LNCAP (cell line): ENCODE results near the gene USP35.

Experiments used
- TF ChIP-seq, protein P1 (sequence below): fragments of 450-650 bp; IDR thresholded peaks from 2 replicates; pipeline ENCODE4 v1.5.1; 2017; ENCODE audit warnings: mild to moderate bottlenecking

USP35 gene

DNA sequence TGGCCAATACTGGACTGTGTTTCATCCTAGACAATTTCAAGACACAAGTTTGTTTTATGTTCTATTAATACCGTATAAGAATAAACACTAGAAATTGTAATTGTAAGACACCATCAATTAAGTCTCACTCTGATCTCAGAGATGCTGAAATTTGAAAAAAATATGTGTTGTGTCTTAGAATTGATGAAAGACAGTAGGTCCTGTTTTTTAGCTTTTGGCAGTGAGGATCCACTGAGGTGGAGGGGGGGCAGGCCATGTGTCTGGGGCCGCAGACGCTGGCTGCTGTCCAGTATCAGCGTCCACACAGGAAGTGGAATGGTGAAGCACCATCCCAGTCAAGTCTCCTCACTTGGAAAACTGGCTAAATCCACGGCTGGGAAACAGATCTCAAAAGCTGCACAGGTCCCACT is 26.8 kb upstream of the USP35 start:
- TF ChIP-seq, protein P1, sequence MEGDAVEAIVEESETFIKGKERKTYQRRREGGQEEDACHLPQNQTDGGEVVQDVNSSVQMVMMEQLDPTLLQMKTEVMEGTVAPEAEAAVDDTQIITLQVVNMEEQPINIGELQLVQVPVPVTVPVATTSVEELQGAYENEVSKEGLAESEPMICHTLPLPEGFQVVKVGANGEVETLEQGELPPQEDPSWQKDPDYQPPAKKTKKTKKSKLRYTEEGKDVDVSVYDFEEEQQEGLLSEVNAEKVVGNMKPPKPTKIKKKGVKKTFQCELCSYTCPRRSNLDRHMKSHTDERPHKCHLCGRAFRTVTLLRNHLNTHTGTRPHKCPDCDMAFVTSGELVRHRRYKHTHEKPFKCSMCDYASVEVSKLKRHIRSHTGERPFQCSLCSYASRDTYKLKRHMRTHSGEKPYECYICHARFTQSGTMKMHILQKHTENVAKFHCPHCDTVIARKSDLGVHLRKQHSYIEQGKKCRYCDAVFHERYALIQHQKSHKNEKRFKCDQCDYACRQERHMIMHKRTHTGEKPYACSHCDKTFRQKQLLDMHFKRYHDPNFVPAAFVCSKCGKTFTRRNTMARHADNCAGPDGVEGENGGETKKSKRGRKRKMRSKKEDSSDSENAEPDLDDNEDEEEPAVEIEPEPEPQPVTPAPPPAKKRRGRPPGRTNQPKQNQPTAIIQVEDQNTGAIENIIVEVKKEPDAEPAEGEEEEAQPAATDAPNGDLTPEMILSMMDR = no peak

DNA sequence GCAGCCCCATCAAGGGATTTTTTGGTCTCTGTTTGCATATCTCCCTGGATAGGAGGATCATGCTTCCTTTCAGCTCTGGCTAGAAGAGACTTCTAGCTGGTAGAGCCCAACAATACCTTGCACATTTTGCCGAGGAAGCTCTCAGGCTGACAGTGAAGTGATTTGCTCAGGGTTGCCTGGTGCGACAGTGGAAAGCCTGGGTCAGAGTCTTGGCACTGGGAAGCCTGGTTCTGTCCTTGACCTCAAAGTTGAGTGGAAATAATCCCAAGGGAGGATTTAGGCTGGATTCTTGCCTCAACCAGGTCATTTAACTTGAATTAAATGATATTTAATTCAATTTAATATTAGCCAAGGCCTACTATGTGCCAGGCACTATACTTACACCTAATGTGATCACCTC is 24.9 kb upstream of the USP35 start:
- TF ChIP-seq, protein P1 = no peak

DNA sequence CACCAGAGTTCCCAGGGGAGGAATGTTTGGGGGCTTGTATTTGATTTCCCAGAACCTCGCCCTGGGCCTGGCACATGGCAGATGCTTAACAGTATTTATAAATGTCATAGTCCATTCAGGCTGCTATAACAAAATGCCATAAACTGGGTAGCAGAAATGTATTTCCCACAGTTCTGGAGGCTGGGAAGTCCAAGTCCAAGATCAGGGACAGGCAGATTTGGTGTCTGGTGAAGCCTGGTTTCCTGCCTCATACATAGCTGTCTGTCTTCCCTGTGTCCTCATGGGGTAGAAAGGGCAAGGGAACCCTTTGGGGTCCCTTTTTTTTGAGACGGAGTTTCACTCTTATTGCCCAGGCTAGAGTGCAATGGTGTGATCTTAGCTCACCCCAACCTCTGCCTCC is 24.2 kb upstream of the USP35 start:
- TF ChIP-seq, protein P1 = no peak

DNA sequence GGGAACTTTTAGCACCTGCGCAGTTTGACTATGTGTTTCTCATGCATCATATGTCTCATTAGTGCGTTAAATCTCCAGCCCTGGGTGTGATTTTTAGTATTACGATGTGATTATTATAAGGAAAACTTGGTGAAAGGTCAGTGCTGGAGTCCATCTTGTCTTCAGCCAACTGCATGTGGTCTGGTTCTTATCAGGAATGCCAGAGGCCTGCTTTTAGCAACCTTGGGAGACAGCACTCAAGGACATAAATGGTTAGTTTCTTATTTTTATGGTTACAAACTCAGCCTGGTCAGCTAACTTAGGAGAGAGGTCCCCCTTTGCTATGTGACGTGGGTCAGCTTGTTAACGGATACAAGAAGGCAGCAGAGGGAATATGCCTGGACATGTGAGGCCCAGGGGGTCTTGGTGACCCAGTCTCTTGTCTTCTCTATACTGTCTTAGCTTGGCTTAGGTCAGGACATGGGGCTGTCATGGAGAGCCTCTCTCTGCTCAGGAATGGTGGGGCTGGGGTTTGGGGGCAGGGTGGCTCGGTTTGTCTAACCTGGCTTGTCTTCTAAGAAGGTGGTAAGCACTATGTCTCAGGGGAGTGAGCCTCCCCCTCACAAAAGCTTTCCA is 21.8 kb upstream of the USP35 start:
- TF ChIP-seq, protein P1 = no peak

DNA sequence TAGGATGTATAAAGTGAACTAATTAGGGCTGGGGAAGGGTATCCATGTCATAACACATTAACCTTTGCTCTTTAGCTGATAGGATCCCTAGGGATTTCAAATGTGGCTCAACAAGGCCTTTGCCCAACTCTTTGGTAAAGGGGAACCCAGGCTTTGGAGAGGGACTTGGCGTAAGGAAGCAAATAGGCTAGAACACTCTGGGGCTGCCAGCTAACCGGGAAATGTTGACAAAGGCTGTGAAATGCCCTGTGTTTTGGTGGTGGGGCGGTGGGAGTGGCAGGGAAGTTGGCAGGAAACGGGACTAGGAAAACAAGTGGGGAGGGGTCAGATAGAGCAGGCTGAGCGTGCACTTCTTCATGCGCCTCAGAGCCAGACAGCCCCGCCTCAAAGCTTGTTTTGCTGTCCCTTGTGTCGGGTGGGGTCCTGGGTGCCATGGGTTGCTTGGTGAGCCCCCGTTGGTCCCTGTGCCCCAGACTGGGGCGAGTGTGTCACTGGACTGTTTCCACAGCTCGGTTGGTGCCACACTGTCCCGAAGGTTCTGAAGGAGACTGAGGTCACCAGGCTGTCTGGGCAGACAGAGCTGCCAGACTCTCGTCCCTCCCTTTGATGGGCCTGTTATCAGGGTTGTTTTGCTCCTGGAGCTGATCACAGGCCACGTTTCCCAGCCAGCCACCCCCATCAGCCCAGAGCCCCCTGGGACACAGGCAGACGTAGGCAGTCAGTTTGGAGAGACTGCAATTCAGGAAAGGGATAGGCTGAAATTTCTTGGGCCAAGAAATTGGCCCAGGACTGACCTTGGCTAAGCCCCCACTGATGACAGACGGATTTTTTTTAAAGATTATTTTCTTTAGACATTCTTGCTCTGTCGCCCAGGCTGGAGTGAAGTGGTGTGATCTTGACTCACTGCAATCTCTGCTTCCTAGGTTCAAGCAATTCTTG is 19.9 kb upstream of the USP35 start:
- TF ChIP-seq, protein P1 = no peak

DNA sequence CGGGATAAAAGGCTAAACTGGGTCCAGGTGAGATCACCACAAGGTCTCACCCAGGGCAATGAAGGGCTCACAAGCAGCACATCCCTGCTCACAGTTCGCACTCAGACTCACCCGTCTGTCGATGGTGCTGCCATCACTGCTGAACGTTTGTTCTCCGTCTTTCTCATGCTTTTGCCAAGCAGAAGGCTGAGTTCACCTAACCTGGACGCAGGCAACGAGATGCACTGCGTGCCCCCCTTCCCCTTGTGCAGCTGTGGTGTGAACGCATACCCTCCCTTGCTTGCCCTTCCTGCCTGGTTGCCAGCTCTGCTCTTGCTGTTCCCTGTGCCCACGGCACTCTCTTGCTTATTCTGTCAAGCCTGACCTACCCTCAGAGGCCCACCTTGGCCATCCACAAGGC is 18.3 kb upstream of the USP35 start:
- TF ChIP-seq, protein P1 = no peak

DNA sequence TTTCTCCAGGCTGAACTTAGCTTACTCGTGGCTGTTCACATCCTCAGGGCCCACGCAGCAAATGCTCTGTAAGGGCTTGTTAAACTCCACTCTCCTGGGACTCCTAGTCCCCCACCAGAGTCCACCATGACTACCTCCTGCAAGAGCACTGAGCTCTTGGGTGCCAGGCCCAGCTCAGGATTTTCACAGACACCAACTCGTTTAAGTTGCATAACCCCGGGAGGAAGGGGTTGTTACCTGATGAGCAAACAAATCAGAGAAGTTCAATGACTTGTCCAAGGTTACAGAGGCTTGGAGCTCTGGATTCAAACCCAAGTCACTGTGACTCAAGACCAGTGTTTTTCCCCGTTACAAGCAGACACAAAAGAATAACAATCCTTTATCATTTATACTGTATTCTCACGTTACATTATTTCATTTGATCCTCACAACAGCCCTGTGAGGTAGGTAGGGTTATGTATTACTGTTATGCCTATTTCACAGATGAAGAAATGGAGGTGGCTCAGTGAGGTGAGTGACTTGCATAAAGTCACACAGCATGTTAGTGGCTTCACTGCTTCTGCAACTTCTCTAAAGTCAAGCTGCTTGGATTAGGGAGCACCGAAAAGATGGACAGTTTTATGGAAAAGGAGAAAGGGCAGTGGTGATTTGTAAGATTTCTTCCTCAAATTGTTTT is 17.7 kb upstream of the USP35 start:
- TF ChIP-seq, protein P1 = no peak
